Right forelimb (tissue), 1 donor: ENCODE measurements around the gene SLC35B3.
"Not testable (repeated sequence)": the region's sequence is repeated elsewhere in the genome, so short reads cannot be mapped to it uniquely, and the experiment has no call there.

Source experiments
- DNase-seq: peaks from one replicate; pipeline ENCODE4 v3.0.0-alpha.2; 2018

Gene SLC35B3

DNA sequence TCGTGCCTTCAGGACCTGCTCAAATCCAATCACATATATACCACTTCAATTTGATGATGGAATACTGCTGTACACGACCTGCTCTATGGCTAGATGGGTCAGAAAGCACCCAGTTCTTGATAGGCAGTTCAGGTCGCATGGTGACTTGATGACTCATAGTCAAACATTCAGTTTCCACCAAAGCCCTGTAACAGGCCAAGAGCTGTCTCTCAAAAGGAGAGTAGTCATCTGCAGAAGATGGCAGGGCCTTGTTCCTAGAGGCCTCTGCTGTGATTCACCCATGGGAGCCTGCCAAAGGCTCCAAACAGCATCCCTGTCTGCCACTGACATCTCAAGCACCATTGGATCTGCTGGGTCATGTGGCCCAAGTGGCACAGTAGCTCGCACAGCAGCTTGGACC, 29.4 kb downstream of the SLC35B3 start:
- not testable (repeated sequence) for DNase-seq

DNA sequence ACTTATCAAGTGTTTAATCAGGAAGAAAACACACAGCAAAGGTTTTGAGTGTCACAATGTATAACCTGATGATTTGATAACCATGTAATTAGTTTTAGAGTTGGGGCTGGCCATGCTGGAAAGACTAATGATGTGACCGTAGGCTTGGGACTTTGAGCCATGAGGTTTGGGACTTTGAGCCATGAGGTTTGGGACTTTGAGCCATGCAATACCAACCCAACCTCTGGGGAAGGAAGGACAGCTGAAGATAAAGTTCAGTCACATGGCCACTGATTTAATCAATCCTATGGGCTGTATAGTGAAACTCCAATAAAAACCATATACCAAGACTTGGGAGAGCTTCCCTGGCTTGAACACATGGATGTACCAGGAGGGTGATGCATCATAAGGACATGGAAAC, 32.8 kb downstream of the SLC35B3 start:
- no peak for DNase-seq

- no peak for DNase-seq
Observed at GRCh38 chr6:8400663-8401062, 34.7 kb downstream of the SLC35B3 start.

GRCh38 chr6:8392569-8392968, 42.8 kb downstream of the SLC35B3 start:
- no peak for DNase-seq

GRCh38 chr6:8391934-8392333, 43.4 kb downstream of the SLC35B3 start:
- DNase-seq = no peak

GRCh38 chr6:8389036-8389818, 46.1 kb downstream of the SLC35B3 start:
- no peak for DNase-seq

GRCh38 chr6:8387942-8388437, 47.4 kb downstream of the SLC35B3 start:
- DNase-seq = no peak

DNA sequence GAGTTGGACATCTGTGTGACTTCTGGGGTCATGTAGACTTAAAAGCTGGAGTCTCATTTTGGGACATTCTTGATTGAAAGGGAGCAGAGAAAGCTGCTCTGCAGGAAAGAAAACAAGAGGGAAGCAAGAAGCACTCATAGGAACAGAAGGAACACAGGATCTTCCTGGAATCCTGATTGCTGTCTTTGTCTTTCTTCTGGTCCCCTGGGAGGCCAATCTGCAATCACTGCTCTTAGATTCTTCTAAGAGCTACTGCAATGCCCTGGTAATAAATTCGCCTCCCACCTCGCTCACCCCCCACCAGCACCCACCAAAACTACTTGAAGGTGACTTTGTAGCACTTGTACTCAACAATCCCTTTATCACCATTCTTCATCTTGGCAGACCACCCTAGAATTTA, 51.8 kb downstream of the SLC35B3 start:
- DNase-seq = no peak

GRCh38 chr6:8382434-8382833, 52.9 kb downstream of the SLC35B3 start:
- DNase-seq = no peak

DNA sequence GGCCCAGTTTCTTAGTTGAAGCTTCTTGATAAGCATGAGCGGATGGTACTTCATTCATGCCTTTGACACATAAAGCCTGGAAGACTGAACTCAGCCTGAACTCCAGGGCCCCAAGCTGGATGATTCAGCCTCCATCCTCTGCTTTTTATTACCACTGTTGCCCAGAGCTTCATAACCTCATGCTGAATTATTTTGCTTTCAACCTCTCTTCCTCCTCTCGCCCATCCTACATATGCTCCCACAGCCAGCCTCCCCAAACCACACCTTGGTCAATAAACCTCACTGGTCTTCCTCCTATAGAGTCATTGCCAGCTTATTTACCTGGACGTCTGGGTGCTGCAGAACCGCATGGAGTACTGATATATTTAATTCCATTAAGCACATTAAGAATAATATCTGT, 59.4 kb downstream of the SLC35B3 start:
- no peak for DNase-seq
